Measurements from ENCODE around the gene CDX1.

GRCh38 chr5:150131978-150132694 lies 34.4 kb upstream of the CDX1 start:
- TF ChIP-seq CTCF (IDR thresholded peaks at IDR 0.05; ENCODE audit: low read length): no peak
- TF ChIP-seq EZH2 (IDR thresholded peaks at IDR 0.05; ENCODE audit: borderline replicate concordance, low read length): no peak

Data from OCI-LY1 (cell line).